ENCODE results near the gene CACNG3. TPM values are rescaled to one million over a fixed set of nuclear protein-coding genes. Genes with fewer than 3 reads are reported as not detected.
"Not testable (repeated sequence)": the region's sequence is repeated elsewhere in the genome, so short reads cannot be mapped to it uniquely, and the experiment has no call there.

CACNG3 gene
- total RNA-seq, 1 experiment from 2014 or later, result not detected

DNA sequence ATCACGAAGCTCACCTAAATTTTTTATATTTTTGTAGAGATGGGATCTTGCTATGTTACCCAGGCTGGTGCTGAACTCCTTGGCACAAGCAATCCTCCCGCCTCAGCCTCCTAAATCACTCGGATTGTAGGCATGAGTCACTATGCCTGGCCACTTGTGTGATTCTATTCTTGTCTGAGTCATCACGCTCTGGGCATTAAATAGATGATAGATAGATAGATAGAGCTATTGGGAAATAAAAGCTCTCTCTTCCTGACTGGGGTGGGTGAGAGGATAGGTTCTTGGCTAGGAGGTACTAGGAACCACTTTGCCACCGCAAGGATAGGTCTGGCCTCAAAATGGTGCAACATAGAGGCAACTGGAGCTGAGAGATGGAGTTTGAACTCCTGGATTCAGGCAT, 21.4 kb upstream of the CACNG3 start:
- CTCF ChIA-PET, result no interaction called here
- DNase-seq, result no peak
- H3K9me2 ChIP-seq (ENCODE audit: insufficient read depth), result no peaks in the 10 kb centered on the region
- no peak overlapping the region for H3K27ac ChIP-seq
- no peaks in the 10 kb centered on the region for H3K9me3 ChIP-seq (ENCODE audit: insufficient read depth, low read depth)
- H3K27me3 ChIP-seq (ENCODE audit: insufficient read depth, low read depth), result peaks cover 9% of the 10 kb centered on the region; the same call in 1 of the 2 replicates
- H4K20me1 ChIP-seq (ENCODE audit: insufficient read depth), result no peaks in the 10 kb centered on the region; the same call in 1 of the 2 replicates
- no peaks in the 10 kb centered on the region for H3K4me1 ChIP-seq (replicated peaks; ENCODE audit: insufficient read depth)
- no peaks in the 10 kb centered on the region for H3F3A ChIP-seq (ENCODE audit: insufficient read depth, low read depth)
- H3K79me2 ChIP-seq (ENCODE audit: low read depth), result no peaks in the 10 kb centered on the region
- no peaks in the 10 kb centered on the region for H3K36me3 ChIP-seq (ENCODE audit: low read depth)
- H3K4me3 ChIP-seq, result no peak overlapping the region
- no TSS peak for BruUV-seq (replicated peaks)
- TF ChIP-seq EZH2 (IDR thresholded peaks at IDR 0.05; ENCODE audit: low read depth), result no peak
- TF ChIP-seq, protein P1, sequence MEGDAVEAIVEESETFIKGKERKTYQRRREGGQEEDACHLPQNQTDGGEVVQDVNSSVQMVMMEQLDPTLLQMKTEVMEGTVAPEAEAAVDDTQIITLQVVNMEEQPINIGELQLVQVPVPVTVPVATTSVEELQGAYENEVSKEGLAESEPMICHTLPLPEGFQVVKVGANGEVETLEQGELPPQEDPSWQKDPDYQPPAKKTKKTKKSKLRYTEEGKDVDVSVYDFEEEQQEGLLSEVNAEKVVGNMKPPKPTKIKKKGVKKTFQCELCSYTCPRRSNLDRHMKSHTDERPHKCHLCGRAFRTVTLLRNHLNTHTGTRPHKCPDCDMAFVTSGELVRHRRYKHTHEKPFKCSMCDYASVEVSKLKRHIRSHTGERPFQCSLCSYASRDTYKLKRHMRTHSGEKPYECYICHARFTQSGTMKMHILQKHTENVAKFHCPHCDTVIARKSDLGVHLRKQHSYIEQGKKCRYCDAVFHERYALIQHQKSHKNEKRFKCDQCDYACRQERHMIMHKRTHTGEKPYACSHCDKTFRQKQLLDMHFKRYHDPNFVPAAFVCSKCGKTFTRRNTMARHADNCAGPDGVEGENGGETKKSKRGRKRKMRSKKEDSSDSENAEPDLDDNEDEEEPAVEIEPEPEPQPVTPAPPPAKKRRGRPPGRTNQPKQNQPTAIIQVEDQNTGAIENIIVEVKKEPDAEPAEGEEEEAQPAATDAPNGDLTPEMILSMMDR (conservative IDR thresholded peaks at IDR 0.05), result no peak
- intact Hi-C loops (cut with micrococcal nuclease; ENCODE audit: unreplicated experiment), result no loop called here
- H3K4me2 ChIP-seq, result no peak overlapping the region
- no peak overlapping the region for H2AFZ ChIP-seq
- POLR2A ChIA-PET (ENCODE audit: unreplicated experiment), result no interaction called here

DNA sequence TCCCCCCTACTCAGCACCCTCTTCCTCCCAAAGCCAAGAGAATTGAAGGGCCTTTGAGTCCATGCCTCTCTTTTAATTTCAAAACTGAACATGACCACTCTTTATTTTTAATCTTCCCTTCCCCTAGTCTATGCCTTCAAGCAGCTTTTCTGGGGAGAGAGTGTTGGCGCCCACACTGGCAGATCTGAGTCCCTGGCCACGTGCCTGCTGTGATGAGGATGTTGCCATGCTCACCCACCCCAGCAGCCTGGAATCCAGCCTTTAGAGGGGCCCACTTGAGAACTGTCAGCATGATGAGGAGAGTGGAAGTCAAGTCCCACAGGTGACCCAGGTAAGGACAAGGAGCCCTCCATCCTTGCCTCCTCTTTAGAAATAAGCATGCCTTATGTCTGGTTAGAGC, 20.3 kb upstream of the CACNG3 start:
- H3K4me3 ChIP-seq, result no peak overlapping the region
- CTCF ChIA-PET, result no interaction called here
- TF ChIP-seq, protein P1 (conservative IDR thresholded peaks at IDR 0.05), result no peak
- no peak for TF ChIP-seq EZH2 (IDR thresholded peaks at IDR 0.05; ENCODE audit: low read depth)

DNA sequence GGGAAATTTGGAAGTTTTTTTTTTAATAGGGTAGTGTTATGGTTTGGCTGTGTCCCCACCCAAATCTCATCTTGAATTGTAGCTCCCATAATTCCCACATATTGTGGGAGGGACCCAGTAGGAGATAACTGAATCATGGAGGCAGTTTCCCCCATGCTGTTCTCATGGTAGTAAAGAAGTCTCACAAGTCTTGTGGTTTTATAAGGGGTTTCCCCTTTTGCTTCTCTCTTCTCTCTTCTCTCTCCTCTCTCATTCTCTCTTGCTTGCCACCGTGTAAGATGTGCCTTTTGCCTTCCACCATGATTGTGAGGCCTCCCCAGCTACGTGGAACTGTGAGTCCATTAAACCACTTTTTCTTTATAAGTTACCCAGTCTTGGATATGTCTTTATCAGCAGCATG, 17.3 kb upstream of the CACNG3 start:
- H3F3A ChIP-seq (ENCODE audit: insufficient read depth, low read depth); H3K4me3 ChIP-seq; H3K4me2 ChIP-seq; H3K27ac ChIP-seq; H3K27me3 ChIP-seq (ENCODE audit: insufficient read depth, low read depth); H3K36me3 ChIP-seq (ENCODE audit: low read depth); H3K9me3 ChIP-seq (ENCODE audit: insufficient read depth, low read depth); H3K9me2 ChIP-seq (ENCODE audit: insufficient read depth); BruUV-seq (replicated peaks); H3K4me1 ChIP-seq (replicated peaks; ENCODE audit: insufficient read depth); CTCF ChIA-PET; intact Hi-C loops (cut with micrococcal nuclease; ENCODE audit: unreplicated experiment); H2AFZ ChIP-seq; POLR2A ChIA-PET (ENCODE audit: unreplicated experiment); H3K79me2 ChIP-seq (ENCODE audit: low read depth); H4K20me1 ChIP-seq (ENCODE audit: insufficient read depth); DNase-seq: not testable (repeated sequence)

More for the DNA sequence above, 20.3 kb upstream of the CACNG3 start:
- H2AFZ ChIP-seq, result no peak overlapping the region
- H3K27ac ChIP-seq, result no peak overlapping the region
- no peaks in the 10 kb centered on the region; the same call in 1 of the 2 replicates for H4K20me1 ChIP-seq (ENCODE audit: insufficient read depth)
- no peaks in the 10 kb centered on the region for H3K36me3 ChIP-seq (ENCODE audit: low read depth)
- intact Hi-C loops (cut with micrococcal nuclease; ENCODE audit: unreplicated experiment), result no loop called here
- H3K79me2 ChIP-seq (ENCODE audit: low read depth), result no peaks in the 10 kb centered on the region
- POLR2A ChIA-PET (ENCODE audit: unreplicated experiment), result no interaction called here
- H3K9me3 ChIP-seq (ENCODE audit: insufficient read depth, low read depth), result no peaks in the 10 kb centered on the region
- no TSS peak for BruUV-seq (replicated peaks)
- no peak for DNase-seq
- H3K9me2 ChIP-seq (ENCODE audit: insufficient read depth), result no peaks in the 10 kb centered on the region
- no peaks in the 10 kb centered on the region for H3F3A ChIP-seq (ENCODE audit: insufficient read depth, low read depth)
- H3K4me1 ChIP-seq (replicated peaks; ENCODE audit: insufficient read depth), result no peaks in the 10 kb centered on the region
- H3K27me3 ChIP-seq (ENCODE audit: insufficient read depth, low read depth), result peaks cover 9% of the 10 kb centered on the region; the same call in 1 of the 2 replicates
- no peak overlapping the region for H3K4me2 ChIP-seq

DNA sequence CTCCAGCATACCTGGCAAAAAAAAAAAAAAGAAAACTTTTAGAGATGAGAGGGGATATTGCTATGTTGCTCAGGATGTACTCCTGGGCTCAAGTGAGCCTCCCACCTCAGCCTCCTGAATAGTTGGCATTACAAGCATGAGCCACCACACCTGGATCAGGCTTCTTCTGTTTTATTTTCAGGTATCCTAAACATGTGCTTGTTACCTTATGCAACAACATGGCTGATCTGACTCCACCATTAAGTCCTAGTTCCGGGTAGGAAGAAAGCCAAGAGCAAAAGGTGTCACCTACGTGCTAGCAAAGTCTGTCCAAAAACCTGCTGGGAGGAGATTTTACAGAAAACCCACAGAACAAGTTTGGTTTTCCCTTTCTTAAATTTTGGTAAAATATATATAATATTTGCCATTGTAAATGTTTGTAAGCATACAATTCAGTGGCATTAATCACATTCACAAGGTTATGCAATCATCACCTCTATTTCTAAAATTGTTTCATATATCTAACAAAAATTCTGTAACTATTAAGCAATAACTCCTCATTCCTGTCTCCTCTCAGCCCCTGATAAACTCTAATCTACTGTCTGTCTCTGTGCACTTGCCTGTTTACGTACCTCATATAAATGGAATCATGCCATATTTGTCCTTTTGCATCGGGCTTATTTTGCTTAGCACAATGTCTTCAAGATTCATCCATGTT, 9.1 kb upstream of the CACNG3 start:
- Histone ChIP-seq H3K9me2 (ENCODE audit: insufficient read depth) (no peaks in the 10 kb centered on the region), H3K36me3 (ENCODE audit: low read depth) (no peaks in the 10 kb centered on the region), H3K9me3 (ENCODE audit: insufficient read depth, low read depth) (no peaks in the 10 kb centered on the region), H3K4me1 (replicated peaks; ENCODE audit: insufficient read depth) (no peaks in the 10 kb centered on the region), H3K27me3 (ENCODE audit: insufficient read depth, low read depth) (no peaks in the 10 kb centered on the region), H3K79me2 (ENCODE audit: low read depth) (no peaks in the 10 kb centered on the region), H3F3A (ENCODE audit: insufficient read depth, low read depth) (no peaks in the 10 kb centered on the region), H4K20me1 (ENCODE audit: insufficient read depth) (no peaks in the 10 kb centered on the region), H2AFZ (no peak overlapping the region), H3K27ac (no peak overlapping the region), H3K4me2 (no peak overlapping the region), H3K4me3 (no peak overlapping the region)
- CTCF ChIA-PET, result no interaction called here
- intact Hi-C loops (cut with micrococcal nuclease; ENCODE audit: unreplicated experiment), result no loop called here
- DNase-seq, result no peak
- TF ChIP-seq, protein P1 (conservative IDR thresholded peaks at IDR 0.05), result no peak
- TF ChIP-seq EZH2 (IDR thresholded peaks at IDR 0.05; ENCODE audit: low read depth), result no peak
- POLR2A ChIA-PET (ENCODE audit: unreplicated experiment), result no interaction called here
- BruUV-seq (replicated peaks), result no TSS peak

Measured in PC-9 (cell line).